NT2/D1 (cell line): Measurements from ENCODE around the gene PLCXD1.

Experiments used
- SUZ12 ChIP-seq: IDR thresholded peaks from 2 replicates; pipeline ENCODE4 v1.6.1; 2011; ENCODE audit not compliant: insufficient read length, insufficient read depth; ENCODE audit errors: extremely low read depth
- YY1 ChIP-seq: IDR thresholded peaks from 2 replicates; pipeline ENCODE4 v1.6.1; 2011; ENCODE audit not compliant: insufficient read length, insufficient read depth
- ZNF274 ChIP-seq: IDR thresholded peaks from 2 replicates; pipeline ENCODE4 v1.6.1; 2011; ENCODE audit warnings: mild to moderate bottlenecking, low read depth, low read length

- TF ChIP-seq ZNF274 (no peak), YY1 (no peak), SUZ12 (no peak)
These were observed 65.0 kb downstream of the PLCXD1 start for GRCh38 chrX:346034-346813.
